GM12873 (cell line): ENCODE data around the gene MRI1.

ENCODE experiments used
- TF ChIP-seq, protein P1 (sequence below): IDR thresholded peaks from 2 replicates; pipeline ENCODE4 v1.5.1; 2012; ENCODE audit warnings: low read depth, mild to moderate bottlenecking, moderate library complexity, low read length, control low read depth; ENCODE audit not compliant: insufficient read depth; ENCODE audit errors: missing control alignments

The MRI1 gene

DNA sequence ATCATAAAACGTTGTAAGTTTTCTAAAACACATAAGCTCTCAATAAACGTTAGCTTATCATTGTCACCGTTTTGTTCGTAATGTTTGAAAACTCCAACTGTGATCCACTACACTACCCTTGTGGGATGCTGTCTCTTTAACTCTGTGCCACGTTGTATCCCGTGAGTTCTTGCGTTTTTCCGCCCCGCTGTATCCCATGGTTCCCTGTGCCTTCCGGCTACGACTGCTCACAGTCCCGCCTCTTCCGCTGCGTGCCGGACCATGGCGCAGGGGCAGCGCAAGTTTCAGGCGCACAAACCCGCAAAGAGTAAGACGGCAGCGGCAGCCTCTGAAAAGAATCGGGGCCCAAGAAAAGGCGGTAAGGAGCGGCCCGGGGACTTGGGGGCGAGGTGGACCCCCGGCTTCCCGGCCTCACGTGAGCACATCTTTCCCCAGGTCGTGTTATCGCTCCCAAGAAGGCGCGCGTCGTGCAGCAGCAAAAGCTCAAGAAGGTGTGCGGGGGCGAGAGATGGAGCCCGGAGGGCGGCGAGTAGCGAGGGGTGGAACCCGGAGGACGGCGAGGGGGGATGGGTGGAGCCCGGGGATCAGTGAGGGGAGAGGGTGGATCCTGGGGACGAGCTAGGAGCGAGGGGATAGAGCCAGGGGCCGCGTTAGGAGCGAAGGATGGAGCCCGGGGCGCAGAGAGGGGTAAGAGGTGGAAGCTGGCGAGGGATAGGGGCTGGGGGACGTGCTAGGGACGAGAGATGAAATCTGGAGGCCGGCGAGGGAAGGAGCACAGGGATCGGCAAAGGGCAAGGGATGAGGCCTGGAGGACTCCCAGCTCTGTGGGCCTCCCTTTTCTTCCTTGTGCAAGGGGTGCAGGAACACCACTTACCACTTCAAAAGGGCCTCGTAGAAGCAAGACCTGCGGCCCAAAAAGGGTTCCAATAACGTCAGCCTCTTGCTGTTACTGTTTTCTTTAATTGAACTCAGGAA, 10.2 kb downstream of the MRI1 start, which contains the start of gene C19orf53:
TSS of gene C19orf53 (plus strand) at position 240 of the 975 bp plus-strand sequence. CDS start at position 262, 22 bp downstream.
- TF ChIP-seq, protein P1, sequence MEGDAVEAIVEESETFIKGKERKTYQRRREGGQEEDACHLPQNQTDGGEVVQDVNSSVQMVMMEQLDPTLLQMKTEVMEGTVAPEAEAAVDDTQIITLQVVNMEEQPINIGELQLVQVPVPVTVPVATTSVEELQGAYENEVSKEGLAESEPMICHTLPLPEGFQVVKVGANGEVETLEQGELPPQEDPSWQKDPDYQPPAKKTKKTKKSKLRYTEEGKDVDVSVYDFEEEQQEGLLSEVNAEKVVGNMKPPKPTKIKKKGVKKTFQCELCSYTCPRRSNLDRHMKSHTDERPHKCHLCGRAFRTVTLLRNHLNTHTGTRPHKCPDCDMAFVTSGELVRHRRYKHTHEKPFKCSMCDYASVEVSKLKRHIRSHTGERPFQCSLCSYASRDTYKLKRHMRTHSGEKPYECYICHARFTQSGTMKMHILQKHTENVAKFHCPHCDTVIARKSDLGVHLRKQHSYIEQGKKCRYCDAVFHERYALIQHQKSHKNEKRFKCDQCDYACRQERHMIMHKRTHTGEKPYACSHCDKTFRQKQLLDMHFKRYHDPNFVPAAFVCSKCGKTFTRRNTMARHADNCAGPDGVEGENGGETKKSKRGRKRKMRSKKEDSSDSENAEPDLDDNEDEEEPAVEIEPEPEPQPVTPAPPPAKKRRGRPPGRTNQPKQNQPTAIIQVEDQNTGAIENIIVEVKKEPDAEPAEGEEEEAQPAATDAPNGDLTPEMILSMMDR: no peak

DNA sequence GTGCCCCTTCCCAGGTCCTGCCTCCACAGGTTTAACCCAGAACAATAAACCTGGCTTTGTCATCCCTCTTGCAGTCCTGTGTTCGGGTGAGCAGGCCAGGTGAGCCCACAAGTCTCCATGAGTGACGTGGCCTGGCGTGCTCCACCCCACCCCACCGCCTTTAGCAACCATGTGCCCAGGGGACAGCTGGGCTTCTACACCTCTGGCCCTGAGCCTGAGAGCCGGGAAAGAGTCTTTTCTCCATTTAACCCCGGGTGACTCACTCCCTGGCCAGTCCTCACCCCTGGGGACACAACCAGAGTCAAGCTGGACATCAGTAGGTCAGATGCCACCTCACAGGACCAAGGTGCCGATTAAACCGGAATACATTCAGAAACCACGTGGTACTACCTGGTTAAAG, 14.1 kb downstream of the MRI1 start:
- TF ChIP-seq, protein P1: no peak

DNA sequence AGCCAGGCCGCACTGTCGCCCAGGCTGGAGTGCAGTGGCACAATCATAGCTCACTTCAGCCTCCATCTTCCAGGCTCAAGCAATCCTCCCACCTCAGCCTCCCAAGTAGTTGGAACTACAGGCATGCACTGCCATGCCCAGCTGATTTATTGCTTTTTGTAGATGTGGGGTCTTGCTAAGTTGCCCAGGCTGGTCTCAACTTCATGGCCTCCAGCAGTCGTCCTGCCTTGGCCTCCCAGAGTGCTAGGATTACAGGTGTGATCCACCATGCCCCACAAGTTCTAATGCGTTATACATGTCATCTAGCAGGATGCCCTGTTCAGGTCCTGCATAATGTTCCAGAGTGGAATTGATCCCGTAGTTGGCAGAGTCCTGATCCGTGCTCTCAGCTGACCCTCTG, 14.5 kb downstream of the MRI1 start:
- TF ChIP-seq, protein P1: no peak

DNA sequence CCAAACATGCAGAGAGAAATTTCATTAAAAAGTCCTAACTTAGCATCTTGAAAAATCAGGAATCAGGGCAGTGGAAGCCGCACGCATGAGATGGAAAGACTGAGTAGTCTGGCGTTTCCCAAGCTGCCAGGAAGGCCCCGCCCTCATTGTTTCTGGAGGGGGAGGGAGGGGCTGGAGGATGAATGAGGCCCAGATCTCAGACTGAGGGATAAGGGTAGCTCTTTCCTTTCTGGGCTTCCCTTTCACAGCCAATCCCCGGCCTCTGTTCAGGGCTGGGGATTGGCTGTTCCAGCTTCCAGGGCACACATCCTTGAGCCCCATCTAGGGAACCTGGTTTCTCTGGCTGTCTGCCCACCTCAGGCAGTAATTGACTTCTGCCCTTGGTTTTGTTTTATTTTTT, 17.2 kb downstream of the MRI1 start:
- TF ChIP-seq, protein P1: no peak

DNA sequence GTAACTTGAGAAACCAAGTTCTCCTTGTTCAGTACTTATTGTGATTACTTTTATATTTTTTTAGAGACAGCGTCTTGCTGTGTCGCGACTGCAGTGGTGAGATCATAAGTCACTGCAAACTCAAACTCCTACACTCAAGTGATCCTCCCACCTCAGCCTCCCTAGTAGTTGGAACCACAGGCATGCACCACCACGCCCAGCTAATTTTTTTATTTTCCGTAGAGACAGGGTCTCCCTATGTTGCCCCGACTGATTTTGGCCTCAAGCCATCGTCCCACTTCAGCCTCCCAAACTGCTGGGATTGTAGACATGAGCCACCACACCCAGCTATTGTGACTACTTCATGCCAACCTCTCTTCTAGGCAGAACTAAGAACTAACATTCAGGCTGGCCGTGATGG, 18.2 kb downstream of the MRI1 start:
- TF ChIP-seq, protein P1: no peak

DNA sequence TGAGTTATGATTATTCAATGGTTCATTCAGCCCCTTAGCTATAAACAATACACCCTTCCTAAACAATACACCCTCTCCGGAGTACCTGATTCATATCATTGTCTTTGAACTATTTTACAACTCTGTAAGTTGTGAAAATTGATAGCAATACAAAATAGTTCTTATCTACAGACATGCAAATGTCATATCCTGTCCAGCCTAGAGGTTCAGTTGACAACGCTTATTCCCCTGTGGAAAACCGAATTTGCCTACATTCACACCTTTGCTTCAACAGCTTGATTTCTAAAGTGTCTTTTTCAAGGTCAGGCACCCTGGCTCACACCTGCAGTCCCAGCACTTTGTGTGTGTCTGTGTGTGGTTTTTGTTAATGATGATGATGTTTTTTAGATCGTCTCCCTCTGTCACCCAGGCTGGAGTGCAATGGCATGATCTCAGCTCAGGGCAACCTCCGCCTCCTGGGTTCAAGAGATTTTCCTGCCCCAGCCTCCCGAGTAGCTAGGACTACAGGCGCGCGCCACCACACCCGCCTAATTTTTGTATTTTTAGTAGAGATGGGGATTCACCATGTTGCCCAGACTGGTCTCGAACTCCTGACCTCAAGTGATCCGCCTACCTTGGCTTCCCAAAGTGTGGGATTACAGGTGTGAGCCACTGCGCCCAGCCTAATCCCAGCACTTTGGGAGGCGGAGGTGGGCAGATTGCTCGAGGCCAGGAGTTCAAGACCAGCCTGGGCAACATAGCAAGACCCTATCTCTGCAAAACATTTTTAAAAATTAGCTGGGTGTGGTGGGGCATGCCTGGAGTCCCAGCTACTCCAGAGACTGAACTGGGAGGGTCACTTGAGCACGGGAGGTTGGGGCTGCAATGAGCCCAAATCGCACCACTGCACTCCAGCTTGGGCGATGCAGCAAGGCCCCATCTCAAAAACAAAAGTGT, 19.5 kb downstream of the MRI1 start:
- TF ChIP-seq, protein P1: no peak

DNA sequence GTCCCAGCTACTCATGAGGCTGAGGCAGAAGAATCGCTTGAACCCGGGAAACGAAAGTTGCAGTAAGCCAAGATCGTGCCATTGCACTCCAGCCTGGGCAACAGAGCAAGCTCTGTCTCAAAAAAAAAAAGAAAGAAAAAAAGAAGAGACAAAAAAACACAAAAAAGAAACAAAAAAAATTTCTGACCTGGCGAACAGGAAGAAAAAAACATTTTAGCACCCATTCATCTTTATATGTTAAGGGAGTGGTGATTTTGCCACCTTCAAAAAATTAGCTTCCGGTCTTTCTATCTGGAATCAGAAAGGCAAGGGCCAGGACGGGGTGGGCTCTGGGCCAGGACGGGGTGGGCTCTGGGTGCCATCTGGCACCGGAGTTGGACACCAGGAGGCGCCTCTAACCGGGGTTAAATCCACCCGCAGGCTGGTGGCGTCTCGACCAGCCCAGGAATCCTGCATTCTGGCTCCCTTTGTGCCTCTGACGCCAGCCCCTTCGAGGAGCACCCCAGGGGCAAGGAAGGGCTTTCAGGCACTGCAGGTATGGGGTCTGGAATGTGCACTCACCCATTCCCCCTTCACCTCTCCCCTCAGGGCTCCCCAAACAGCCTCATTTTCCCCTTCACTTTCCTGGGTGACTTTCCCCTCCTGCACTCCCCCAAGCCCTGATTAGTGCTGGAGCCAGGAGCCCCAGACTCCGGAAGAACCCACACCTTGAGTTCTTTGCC, 20.6 kb downstream of the MRI1 start:
- TF ChIP-seq, protein P1: peak; percentile 63
